ENCODE data around the gene NIFK.

The NIFK gene

DNA sequence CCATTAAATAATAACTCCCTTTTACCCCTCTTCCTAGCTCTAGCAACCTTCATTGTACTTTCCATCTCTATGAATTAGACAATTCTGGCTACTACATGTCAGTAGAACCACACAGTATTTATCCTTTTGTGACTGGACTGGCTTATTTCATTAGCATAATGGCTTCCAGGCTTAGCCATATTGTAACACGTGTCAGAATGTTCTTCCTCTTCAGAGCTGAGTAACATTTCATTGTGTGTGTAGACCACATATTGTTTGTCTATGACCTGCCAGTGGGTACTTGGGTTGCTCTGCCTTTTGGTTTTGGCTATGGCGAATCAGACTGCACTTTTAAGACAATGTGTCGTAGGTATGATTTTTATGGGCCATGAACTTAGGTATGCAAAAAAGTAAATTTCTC, 39.7 kb upstream of the NIFK start:
- TF ChIP-seq, protein P1, sequence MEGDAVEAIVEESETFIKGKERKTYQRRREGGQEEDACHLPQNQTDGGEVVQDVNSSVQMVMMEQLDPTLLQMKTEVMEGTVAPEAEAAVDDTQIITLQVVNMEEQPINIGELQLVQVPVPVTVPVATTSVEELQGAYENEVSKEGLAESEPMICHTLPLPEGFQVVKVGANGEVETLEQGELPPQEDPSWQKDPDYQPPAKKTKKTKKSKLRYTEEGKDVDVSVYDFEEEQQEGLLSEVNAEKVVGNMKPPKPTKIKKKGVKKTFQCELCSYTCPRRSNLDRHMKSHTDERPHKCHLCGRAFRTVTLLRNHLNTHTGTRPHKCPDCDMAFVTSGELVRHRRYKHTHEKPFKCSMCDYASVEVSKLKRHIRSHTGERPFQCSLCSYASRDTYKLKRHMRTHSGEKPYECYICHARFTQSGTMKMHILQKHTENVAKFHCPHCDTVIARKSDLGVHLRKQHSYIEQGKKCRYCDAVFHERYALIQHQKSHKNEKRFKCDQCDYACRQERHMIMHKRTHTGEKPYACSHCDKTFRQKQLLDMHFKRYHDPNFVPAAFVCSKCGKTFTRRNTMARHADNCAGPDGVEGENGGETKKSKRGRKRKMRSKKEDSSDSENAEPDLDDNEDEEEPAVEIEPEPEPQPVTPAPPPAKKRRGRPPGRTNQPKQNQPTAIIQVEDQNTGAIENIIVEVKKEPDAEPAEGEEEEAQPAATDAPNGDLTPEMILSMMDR (IDR thresholded peaks at IDR 0.05; ENCODE audit: low read depth, low read length): no peak
- DNase-seq: no peak
- H3K27me3 ChIP-seq: no peaks in the 10 kb centered on the region
- H3K4me1 ChIP-seq: peaks cover 13% of the 10 kb centered on the region
- no peak overlapping the region for H3K4me3 ChIP-seq (ENCODE audit: low read depth, low read length)
- H3K36me3 ChIP-seq: no peaks in the 10 kb centered on the region
- H3K9me3 ChIP-seq: no peaks in the 10 kb centered on the region

DNA sequence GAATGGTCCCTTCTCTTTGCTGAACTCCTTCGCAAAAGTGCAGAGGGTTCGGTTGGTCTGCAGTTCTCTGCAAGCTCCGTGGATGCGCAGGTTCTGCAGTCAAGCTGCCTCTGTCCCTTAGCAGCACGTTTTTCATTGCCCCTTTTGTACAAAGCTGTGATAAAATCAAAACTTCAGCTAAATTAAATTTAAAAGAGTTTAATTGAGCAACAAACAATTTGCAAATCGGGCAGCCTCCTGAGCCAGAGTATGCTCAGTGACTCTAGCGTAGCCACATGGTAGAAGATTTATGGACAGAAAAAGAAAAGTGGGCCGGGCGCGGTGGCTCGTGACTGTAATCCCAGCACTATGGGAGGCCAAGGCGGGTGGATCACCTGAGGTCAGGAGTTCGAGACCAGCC, 37.6 kb upstream of the NIFK start:
- H3K27me3 ChIP-seq: no peaks in the 10 kb centered on the region
- H3K9me3 ChIP-seq: no peaks in the 10 kb centered on the region
- H3K36me3 ChIP-seq: no peaks in the 10 kb centered on the region
- peak; percentile 63 for DNase-seq
- peaks cover 13% of the 10 kb centered on the region for H3K4me1 ChIP-seq
- TF ChIP-seq, protein P1 (IDR thresholded peaks at IDR 0.05; ENCODE audit: low read depth, low read length): no peak
- no peak overlapping the region for H3K4me3 ChIP-seq (ENCODE audit: low read depth, low read length)

DNA sequence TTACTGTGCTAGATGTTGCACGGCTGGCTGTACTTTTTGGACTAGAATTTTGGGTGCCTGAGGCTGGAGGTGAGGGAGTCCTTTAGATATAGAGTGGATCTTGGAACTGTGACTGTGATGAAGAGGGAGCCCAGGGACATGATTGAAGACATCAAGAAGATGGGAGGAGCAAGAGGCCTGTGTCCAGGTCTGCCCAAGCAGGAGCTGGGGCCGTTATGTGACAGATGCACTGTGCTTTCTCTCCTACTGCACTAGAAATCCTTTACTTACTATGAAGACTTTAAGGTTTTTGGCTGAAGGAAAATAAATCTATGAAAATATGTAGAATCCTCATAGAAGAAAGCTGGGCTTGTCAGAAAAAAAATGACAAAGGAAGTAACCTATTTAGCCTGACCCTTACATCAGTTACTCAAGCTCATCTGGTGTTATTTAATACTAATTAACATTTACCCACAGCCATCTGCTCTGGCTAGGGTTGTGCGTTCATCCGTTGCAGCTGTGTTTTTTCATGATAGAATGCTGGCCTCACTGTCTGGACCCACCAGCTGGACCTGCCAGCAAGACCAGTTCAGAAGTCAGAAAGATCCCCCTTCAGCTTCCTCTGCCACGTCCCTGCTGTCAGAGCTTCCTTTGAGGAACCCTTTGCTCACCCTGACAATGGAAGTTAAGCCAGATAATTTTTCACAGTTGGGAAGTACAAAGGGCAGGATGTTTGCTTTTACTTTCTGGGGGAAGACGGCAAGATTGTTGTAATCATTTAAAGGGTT, 35.5 kb upstream of the NIFK start:
- no peaks in the 10 kb centered on the region for H3K27me3 ChIP-seq
- TF ChIP-seq, protein P1 (IDR thresholded peaks at IDR 0.05; ENCODE audit: low read depth, low read length): no peak
- peaks cover 13% of the 10 kb centered on the region for H3K4me1 ChIP-seq
- H3K36me3 ChIP-seq: no peaks in the 10 kb centered on the region; the same call in 1 of the 2 replicates
- peak; percentile 50 for DNase-seq
- H3K9me3 ChIP-seq: no peaks in the 10 kb centered on the region
- no peak overlapping the region for H3K4me3 ChIP-seq (ENCODE audit: low read depth, low read length)

DNA sequence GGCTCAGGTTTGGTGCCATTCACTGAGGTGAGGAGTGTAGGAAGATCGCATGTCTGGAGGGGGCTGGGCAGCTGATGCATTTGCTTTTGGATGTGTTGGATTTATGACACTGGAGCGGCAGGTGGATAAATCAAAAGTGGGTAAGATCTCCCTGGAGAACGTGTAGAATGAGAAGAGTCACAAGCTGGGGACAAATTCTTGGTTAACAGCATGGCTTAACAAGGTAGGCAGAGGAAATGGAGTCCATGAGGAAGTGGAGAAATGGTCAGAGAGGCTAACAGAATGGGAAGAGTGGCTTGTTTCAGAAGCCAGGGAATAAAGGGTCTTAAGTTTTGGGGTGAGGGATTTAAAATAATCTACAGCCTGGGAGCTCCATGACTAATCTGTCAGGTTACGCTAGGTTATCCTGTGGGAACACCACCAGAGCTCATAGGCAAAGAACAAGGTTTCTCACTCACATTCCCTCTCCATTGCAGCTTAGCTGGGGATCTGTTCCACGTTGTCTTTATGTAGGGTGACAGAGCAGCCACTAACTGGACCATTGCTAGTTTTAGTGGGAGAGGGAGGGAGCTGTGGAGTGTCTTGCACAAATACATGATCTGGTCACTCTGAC, 31.6 kb upstream of the NIFK start:
- no peaks in the 10 kb centered on the region; the same call in 1 of the 2 replicates for H3K36me3 ChIP-seq
- H3K4me3 ChIP-seq (ENCODE audit: low read depth, low read length): no peak overlapping the region
- H3K4me1 ChIP-seq: peaks cover 9% of the 10 kb centered on the region
- TF ChIP-seq, protein P1 (IDR thresholded peaks at IDR 0.05; ENCODE audit: low read depth, low read length): no peak
- H3K27me3 ChIP-seq: no peaks in the 10 kb centered on the region
- DNase-seq: no peak
- H3K9me3 ChIP-seq: no peaks in the 10 kb centered on the region

DNA sequence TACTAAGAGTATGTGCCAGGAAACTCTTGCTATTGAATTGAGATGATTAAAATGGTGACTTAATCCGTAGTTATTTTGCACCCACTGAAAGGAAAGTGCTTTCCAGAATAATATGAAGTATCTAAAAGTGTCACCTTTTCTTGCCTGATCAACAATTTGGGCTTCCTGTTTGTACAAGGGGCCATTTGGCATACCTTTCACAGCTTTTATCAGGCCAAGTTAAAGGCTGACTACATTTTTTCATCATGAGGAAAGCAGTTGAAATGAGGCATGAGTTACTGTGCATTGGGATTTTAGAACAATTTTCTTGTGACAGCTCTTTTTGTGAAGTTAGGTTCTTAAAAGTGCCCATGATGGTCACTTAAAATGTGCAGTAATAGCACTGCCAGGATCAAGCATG, 29.9 kb upstream of the NIFK start:
- Histone ChIP-seq H3K9me3 (no peaks in the 10 kb centered on the region), H3K4me3 (ENCODE audit: low read depth, low read length) (no peak overlapping the region), H3K36me3 (peaks cover 5% of the 10 kb centered on the region; the same call in 1 of the 2 replicates), H3K27me3 (no peaks in the 10 kb centered on the region), H3K4me1 (peaks cover 2% of the 10 kb centered on the region)
- no peak for DNase-seq
- TF ChIP-seq, protein P1 (IDR thresholded peaks at IDR 0.05; ENCODE audit: low read depth, low read length): no peak

DNA sequence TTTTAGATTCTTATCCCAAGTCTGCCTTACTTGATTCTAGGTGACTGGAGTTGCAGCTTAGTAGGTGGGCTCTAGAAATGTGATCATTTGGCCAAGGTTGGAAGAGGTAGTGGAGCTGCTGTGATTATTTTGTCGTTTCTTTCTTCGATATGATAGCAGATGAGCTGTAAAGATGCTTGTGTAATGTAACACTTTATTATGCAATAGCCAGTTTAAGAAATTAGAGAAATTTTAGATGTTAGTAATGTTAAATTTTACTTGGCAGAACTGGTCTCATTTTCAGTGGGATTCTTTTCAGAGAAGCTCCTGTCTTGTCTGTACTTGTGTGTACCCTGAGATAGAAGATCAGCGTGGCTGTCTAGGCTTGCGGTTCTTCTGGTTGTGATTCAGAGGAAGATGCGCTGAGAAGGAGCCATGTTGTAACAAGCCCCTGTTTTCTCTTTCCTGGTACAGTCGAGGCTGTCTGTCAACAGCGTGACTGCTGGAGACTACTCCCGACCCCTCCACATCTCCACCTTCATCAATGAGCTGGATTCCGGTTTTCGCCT, 28.1 kb upstream of the NIFK start:
- TF ChIP-seq, protein P1 (IDR thresholded peaks at IDR 0.05; ENCODE audit: low read depth, low read length): no peak
- H3K27me3 ChIP-seq: no peaks in the 10 kb centered on the region
- no peak overlapping the region for H3K4me3 ChIP-seq (ENCODE audit: low read depth, low read length)
- no peaks in the 10 kb centered on the region for H3K4me1 ChIP-seq
- no peaks in the 10 kb centered on the region for H3K9me3 ChIP-seq
- DNase-seq: no peak
- peaks cover 5% of the 10 kb centered on the region; the same call in 1 of the 2 replicates for H3K36me3 ChIP-seq
